Measurements from ENCODE around the gene CYP26B1. TPM values are rescaled to one million over a fixed set of nuclear protein-coding genes. Genes with fewer than 3 reads are reported as not detected.

CYP26B1 gene
- total and polyA plus RNA-seq, 2 donors (not counting 3 experiments of a cell fraction or from before 2014, with no cell fraction given), result 0.30 to 1.1 TPM

GRCh38 chr2:72132981-72133720 lies 14.5 kb downstream of the CYP26B1 start:
- ChIA-PET CTCF (no interaction called here), POLR2A (no interaction called here)
- H3K4me3 ChIP-seq (replicated peaks in 1 of 3; ENCODE audit: insufficient read depth in 1 of 3, low read depth in 1 of 3, low read length in 3 of 3), result no peak overlapping the region
- no peaks in the 10 kb centered on the region for H3K9me1 ChIP-seq (replicated peaks; ENCODE audit: control insufficient read depth, extremely low read depth, insufficient read depth, low read length)
- H3K4me1 ChIP-seq (ENCODE audit: control insufficient read depth, extremely low read depth, insufficient read depth, low read length), result no peaks in the 10 kb centered on the region
- no peaks in the 10 kb centered on the region for H3K9me3 ChIP-seq (replicated peaks; ENCODE audit: control insufficient read depth, insufficient read depth, low read length)
- FAIRE-seq (no peak), DNase-seq (ENCODE audit: low read depth, low spot score) (no peak)
- no peaks in the 10 kb centered on the region for H3K79me2 ChIP-seq (ENCODE audit: control insufficient read depth, insufficient read depth, low read length)
- intact Hi-C loops (cut with micrococcal nuclease), result no loop called here
- H3K27ac ChIP-seq (ENCODE audit: insufficient read depth, low read depth, low read length), result no peak overlapping the region
- H3K36me3 ChIP-seq (ENCODE audit: control insufficient read depth in 2 of 2, extremely low read depth in 1 of 2, insufficient read depth in 2 of 2, low read length in 2 of 2), result no peaks in the 10 kb centered on the region
- no peak overlapping the region for H2AFZ ChIP-seq (ENCODE audit: low read depth, low read length)
- H4K20me1 ChIP-seq (replicated peaks; ENCODE audit: control insufficient read depth, extremely low read depth, insufficient read depth, low read length), result no peaks in the 10 kb centered on the region
- no peak overlapping the region for H3K9ac ChIP-seq (replicated peaks; ENCODE audit: extremely low read depth, insufficient read depth, low read length)
- no peaks in the 10 kb centered on the region for H3K27me3 ChIP-seq (ENCODE audit: control insufficient read depth in 2 of 2, insufficient read depth in 2 of 2, low read length in 2 of 2)
- no peak for TF ChIP-seq EZH2 (IDR thresholded peaks at IDR 0.05; ENCODE audit: borderline replicate concordance, low read depth, low read length, severe bottlenecking)
- no peak for TF ChIP-seq POLR2AphosphoS5 (IDR thresholded peaks at IDR 0.05; ENCODE audit: insufficient read depth, low read depth, low read length)
- no peak for TF ChIP-seq GATA2 (IDR thresholded peaks at IDR 0.05; ENCODE audit: insufficient read depth, insufficient read length, low read depth, low read length)
- no peak for TF ChIP-seq JUN (IDR thresholded peaks at IDR 0.05; ENCODE audit: borderline replicate concordance, insufficient read depth, insufficient read length, low read depth)
- no peak for TF ChIP-seq POLR2A (IDR thresholded peaks at IDR 0.05; ENCODE audit: low read depth, low read length)
- TF ChIP-seq MAX (IDR thresholded peaks at IDR 0.05; ENCODE audit: insufficient read depth, insufficient read length), result no peak
- no peak for TF ChIP-seq MYC (IDR thresholded peaks at IDR 0.05; ENCODE audit: low read depth, low read length)
- TF ChIP-seq FOS (IDR thresholded peaks at IDR 0.05; ENCODE audit: borderline replicate concordance, insufficient read depth, low read length), result no peak
- no peak overlapping the region for H3K4me2 ChIP-seq (ENCODE audit: insufficient read depth, low read length)
- BruUV-seq (replicated peaks), result no TSS peak
- dilution Hi-C loops (cut with MboI; ENCODE audit: extremely low pct_ligation_motif_present, low sequenced_read_pairs), result no loop called here
